K562 (cell line): ENCODE results near the gene ANAPC5. TPM values are rescaled to one million over a fixed set of nuclear protein-coding genes. Genes with fewer than 3 reads are reported as not detected.
A peak's percentile ranks its signal among the peaks of the same experiment; 100 is the strongest.

Source experiments
- ARHGAP35 ChIP-seq: fragments of 450-650 bp; IDR thresholded peaks from 2 replicates; pipeline ENCODE4 v1.6.1; 2018; ENCODE audit not compliant: partially characterized antibody
- ASH1L ChIP-seq: fragments of 450-650 bp; IDR thresholded peaks from 2 replicates; pipeline ENCODE4 v1.6.1; 2018; ENCODE audit warnings: borderline replicate concordance, mild to moderate bottlenecking, low read depth; ENCODE audit not compliant: partially characterized antibody
- E4F1 ChIP-seq: fragments of 250-450 bp; sonication (Bioruptor Pico); IDR thresholded peaks from 2 replicates; pipeline ENCODE4 v1.5.0; 2021; ENCODE audit warnings: mild to moderate bottlenecking, borderline replicate concordance
- FOXJ2 ChIP-seq: fragments of 200-800 bp; sonication (Bioruptor generic); IDR thresholded peaks from 2 replicates; pipeline ENCODE4 v1.6.1; 2016; ENCODE audit warnings: missing genetic modification characterization, missing compliant biosample characterization
- HDAC2 ChIP-seq: fragments of 450-650 bp; IDR thresholded peaks from 2 replicates; pipeline ENCODE4 v1.6.1; 2016; ENCODE audit warnings: mild to moderate bottlenecking
- HNRNPH1 ChIP-seq: fragments of 200-400 bp; formaldehyde crosslinking; optimal IDR thresholded peaks from 2 replicates; pipeline ENCODE3; 2017; ENCODE audit warnings: low read depth, mild to moderate bottlenecking, low read length, moderate library complexity
- MAFG ChIP-seq: fragments of 450-650 bp; conservative IDR thresholded peaks from 2 replicates; pipeline ENCODE4 v1.6.1; 2016; ENCODE audit warnings: missing genetic modification characterization, missing compliant biosample characterization
- MAX ChIP-seq: sonication (generic); formaldehyde crosslinking; IDR thresholded peaks from 2 replicates; pipeline ENCODE4 v1.9.0; 2022; ENCODE audit warnings: mild to moderate bottlenecking, missing genetic modification reagents
- MXI1 ChIP-seq: IDR thresholded peaks from 2 replicates; pipeline ENCODE4 v1.6.1; 2011; ENCODE audit warnings: low read depth, mild to moderate bottlenecking, improper control_type of control experiment, low read length
- PHF8 ChIP-seq: fragments of 200-600 bp; sonication (generic); IDR thresholded peaks from 2 replicates; pipeline ENCODE4 v1.6.1; 2012; ENCODE audit warnings: mixed run types, mild to moderate bottlenecking, inconsistent platforms, low read length, moderate library complexity, borderline replicate concordance
- POLR3G ChIP-seq: IDR thresholded peaks from 2 replicates; pipeline ENCODE4 v1.6.1; 2011; ENCODE audit not compliant: insufficient read length, insufficient replicate concordance; ENCODE audit errors: extremely low read depth
- SFPQ ChIP-seq: fragments of 200-400 bp; formaldehyde crosslinking; IDR thresholded peaks from 2 replicates; pipeline ENCODE4 v1.6.1; 2017; ENCODE audit warnings: mild to moderate bottlenecking, low read depth, low read length, moderate library complexity
- SMARCC2 ChIP-seq: fragments of 450-650 bp; IDR thresholded peaks from 2 replicates; pipeline ENCODE4 v1.6.1; 2017; ENCODE audit warnings: antibody characterized with exemption, moderate library complexity, mild to moderate bottlenecking, low read depth
- TCFL5 ChIP-seq: fragments of 250-450 bp; sonication (Bioruptor Pico); conservative IDR thresholded peaks from 2 replicates; pipeline ENCODE4 v1.6.1; 2021; ENCODE audit warnings: mild to moderate bottlenecking, moderate library complexity, matching md5 sums
- TEAD2 ChIP-seq: fragments of 450-650 bp; IDR thresholded peaks from 2 replicates; pipeline ENCODE4 v1.6.1; 2016; ENCODE audit warnings: missing genetic modification characterization, control low read depth, missing compliant biosample characterization
- TFE3 ChIP-seq: fragments of 450-650 bp; formaldehyde crosslinking; IDR thresholded peaks from 2 replicates; pipeline ENCODE4 v1.4.0; 2020; ENCODE audit warnings: mild to moderate bottlenecking, mixed read lengths
- XRCC3 ChIP-seq: fragments of 450-650 bp; IDR thresholded peaks from 2 replicates; pipeline ENCODE4 v1.6.1; 2017; ENCODE audit warnings: mild to moderate bottlenecking, moderate library complexity
- ZBTB34 ChIP-seq: fragments of 250-450 bp; sonication (Bioruptor Pico); IDR thresholded peaks from 2 replicates; pipeline ENCODE4 v1.8.0; 2021; ENCODE audit warnings: mild to moderate bottlenecking, moderate library complexity
- ZNF445 ChIP-seq: fragments of 250-450 bp; sonication (Bioruptor Pico); IDR thresholded peaks from 2 replicates; pipeline ENCODE4 v1.4.0; 2020; ENCODE audit warnings: low read depth, mild to moderate bottlenecking, moderate library complexity
- ZSCAN32 ChIP-seq: fragments of 450-650 bp; formaldehyde crosslinking; IDR thresholded peaks from 2 replicates; pipeline ENCODE4 v1.4.0; 2020; ENCODE audit warnings: mild to moderate bottlenecking, moderate library complexity
- polyA plus RNA-seq, 8 experiments: library from polyadenylated mRNA; depleted of rRNA in 4 of 8; stranded (reverse) in 5 of 8; unstranded in 3 of 8; fragments of >200 nt; fragmentation: Nextera tagmentation in 2 of 8; fragmentation: Illumina TruSeq in 1 of 8; extraction: Ambion mirVana in 2 of 8; extraction: Trizol in 1 of 8; gene quantifications; 2 replicates each; pipeline versions ENCODE4 v1.2.1 to v1.2.3, GENCODE V29; 2011 to 2014; ENCODE audit warnings: inconsistent platforms in 1 of 8, missing spikeins in 1 of 8
- total RNA-seq, 7 experiments: library from RNA; depleted of rRNA in 6 of 7; stranded (reverse); fragments of >200 nt in 6 of 7; fragmentation: Illumina TruSeq in 2 of 7; extraction: Trizol in 2 of 7; gene quantifications; 2 replicates each; pipeline versions ENCODE4 v1.2.1 to v1.2.3, GENCODE V29; 2011 to 2021; ENCODE audit warnings: low replicate concordance in 1 of 7

The ANAPC5 gene
- total and polyA plus RNA-seq, 9 of the 15 experiments (the other 6 are each of a cell fraction or from before 2014, with no cell fraction given), result 136 to 315 (median 197) TPM

GRCh38 chr12:121351820-121352681 is at the start of gene ANAPC5 (continued):
- TF ChIP-seq ZNF445 (CRISPR knock-in tag) (no peak), XRCC3 (no peak), ARHGAP35 (no peak), SFPQ (no peak), TCFL5 (CRISPR knock-in tag) (no peak), MAFG (tag) (no peak), SMARCC2 (no peak), HNRNPH1 (no peak), E4F1 (no peak), ZSCAN32 (no peak), FOXJ2 (tag) (peak; percentile 48; the same call in 1 of the 2 replicates), MXI1 (no peak), ZBTB34 (CRISPR knock-in tag) (no peak), PHF8 (peak; percentile 97), HDAC2 (peak; percentile 69), TFE3 (CRISPR knock-in tag) (no peak), POLR3G (no peak), ASH1L (peak; percentile 95), MAX (peak; percentile 73), TEAD2 (no peak)
